ENCODE results near the gene SDF2.

DNA sequence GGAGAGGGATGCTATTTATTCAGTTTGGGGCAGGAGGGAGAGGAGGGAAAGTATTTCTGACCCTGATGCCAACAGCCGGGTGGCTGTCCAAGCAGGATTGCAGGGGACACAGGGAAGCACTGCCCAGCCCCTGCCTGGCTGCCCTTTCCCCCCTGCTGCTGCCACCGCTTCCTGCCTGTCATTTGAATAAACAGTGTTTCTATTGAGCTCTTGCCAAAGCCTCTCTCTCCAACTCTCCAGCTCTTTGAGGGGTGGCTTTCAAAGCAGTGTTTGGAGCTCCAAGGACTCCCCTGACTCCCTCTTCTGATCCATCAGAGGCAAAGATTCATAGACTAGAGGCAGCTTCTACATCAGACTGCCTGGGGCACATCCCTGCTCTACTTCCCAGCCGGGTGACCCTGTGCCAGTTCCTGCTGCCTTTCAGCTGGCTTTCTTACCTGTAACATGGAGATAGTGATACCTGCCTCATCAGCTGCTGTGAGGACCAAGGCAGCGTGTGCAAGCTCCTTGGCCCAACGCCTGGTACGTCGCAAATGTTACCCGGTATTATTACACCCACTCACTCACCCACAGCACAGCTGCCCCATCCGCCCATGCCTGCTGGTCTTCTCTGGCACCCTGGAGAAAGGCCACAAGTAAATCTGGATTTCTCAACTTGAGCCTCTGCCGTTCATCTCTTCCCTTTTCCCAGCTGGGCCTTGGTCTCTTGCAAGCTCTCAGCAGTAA is 40.5 kb upstream of the SDF2 start:
- TF ChIP-seq POLR2A (IDR thresholded peaks at IDR 0.05; ENCODE audit: low read depth, low read length) = no peak
- no peak for TF ChIP-seq NFE2L2 (IDR thresholded peaks at IDR 0.05; ENCODE audit: low read depth, low read length)
- TF ChIP-seq, protein P1, sequence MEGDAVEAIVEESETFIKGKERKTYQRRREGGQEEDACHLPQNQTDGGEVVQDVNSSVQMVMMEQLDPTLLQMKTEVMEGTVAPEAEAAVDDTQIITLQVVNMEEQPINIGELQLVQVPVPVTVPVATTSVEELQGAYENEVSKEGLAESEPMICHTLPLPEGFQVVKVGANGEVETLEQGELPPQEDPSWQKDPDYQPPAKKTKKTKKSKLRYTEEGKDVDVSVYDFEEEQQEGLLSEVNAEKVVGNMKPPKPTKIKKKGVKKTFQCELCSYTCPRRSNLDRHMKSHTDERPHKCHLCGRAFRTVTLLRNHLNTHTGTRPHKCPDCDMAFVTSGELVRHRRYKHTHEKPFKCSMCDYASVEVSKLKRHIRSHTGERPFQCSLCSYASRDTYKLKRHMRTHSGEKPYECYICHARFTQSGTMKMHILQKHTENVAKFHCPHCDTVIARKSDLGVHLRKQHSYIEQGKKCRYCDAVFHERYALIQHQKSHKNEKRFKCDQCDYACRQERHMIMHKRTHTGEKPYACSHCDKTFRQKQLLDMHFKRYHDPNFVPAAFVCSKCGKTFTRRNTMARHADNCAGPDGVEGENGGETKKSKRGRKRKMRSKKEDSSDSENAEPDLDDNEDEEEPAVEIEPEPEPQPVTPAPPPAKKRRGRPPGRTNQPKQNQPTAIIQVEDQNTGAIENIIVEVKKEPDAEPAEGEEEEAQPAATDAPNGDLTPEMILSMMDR (conservative IDR thresholded peaks at IDR 0.05; ENCODE audit: low read depth, low read length) = no peak
- TF ChIP-seq SMC3 (IDR thresholded peaks at IDR 0.05; ENCODE audit: low read depth, low read length) = no peak
- TF ChIP-seq RAD21 (IDR thresholded peaks at IDR 0.05; ENCODE audit: low read length) = no peak
- TF ChIP-seq RFX5 (IDR thresholded peaks at IDR 0.05; ENCODE audit: low read depth, low read length) = no peak
- no peak for TF ChIP-seq MXI1 (IDR thresholded peaks at IDR 0.05; ENCODE audit: borderline replicate concordance, low read depth, low read length)
- no peak for TF ChIP-seq BHLHE40 (IDR thresholded peaks at IDR 0.05; ENCODE audit: low read depth, low read length)
